ENCODE results near the gene AMOTL1. TPM values are rescaled to one million over a fixed set of nuclear protein-coding genes. Genes with fewer than 3 reads are reported as not detected.
"Not testable (repeated sequence)": the region's sequence is repeated elsewhere in the genome, so short reads cannot be mapped to it uniquely, and the experiment has no call there.

Gene AMOTL1
- total RNA-seq, 1 donor from 2014 or later = 45.8 TPM

- H3K4me1 Mint-ChIP-seq (ENCODE audit: low read depth) = peaks cover 14% of the 10 kb centered on the region
- no peaks in the 10 kb centered on the region for H3K27me3 Mint-ChIP-seq
- DNase-seq (ENCODE audit: low spot score, unreplicated experiment) = no peak
- peaks cover 36% of the 10 kb centered on the region for H3K36me3 Mint-ChIP-seq (ENCODE audit: insufficient read depth)
- no peak for TF ChIP-seq CTCF (IDR thresholded peaks at IDR 0.05; ENCODE audit: unreplicated experiment)
- H3K9me3 Mint-ChIP-seq (ENCODE audit: low read depth) = peaks cover 12% of the 10 kb centered on the region
- H3K4me3 Mint-ChIP-seq (ENCODE audit: low read depth) = no peak overlapping the region
- H3K27ac Mint-ChIP-seq = no peak overlapping the region
These were observed 41.1 kb downstream of the AMOTL1 start for GRCh38 chr11:94809251-94809650.

GRCh38 chr11:94812724-94813720, 44.9 kb downstream of the AMOTL1 start:
- H3K4me3 Mint-ChIP-seq (ENCODE audit: low read depth) = not testable (repeated sequence)
- H3K9me3 Mint-ChIP-seq (ENCODE audit: low read depth) = peaks cover 24% of the 10 kb centered on the region

GRCh38 chr11:94814272-94814976, 46.3 kb downstream of the AMOTL1 start:
- Mint-ChIP-seq H3K27ac (no peak overlapping the region), H3K27me3 (no peaks in the 10 kb centered on the region), H3K4me1 (ENCODE audit: low read depth) (no peaks in the 10 kb centered on the region), H3K36me3 (ENCODE audit: insufficient read depth) (peaks cover 58% of the 10 kb centered on the region), H3K4me3 (ENCODE audit: low read depth) (no peak overlapping the region), H3K9me3 (ENCODE audit: low read depth) (peaks cover 24% of the 10 kb centered on the region)
- no peak for DNase-seq (ENCODE audit: low spot score, unreplicated experiment)
- no peak for TF ChIP-seq CTCF (IDR thresholded peaks at IDR 0.05; ENCODE audit: unreplicated experiment)

More at GRCh38 chr11:94812724-94813720, 44.9 kb downstream of the AMOTL1 start:
- peaks cover 50% of the 10 kb centered on the region for H3K36me3 Mint-ChIP-seq (ENCODE audit: insufficient read depth)
- H3K4me1 Mint-ChIP-seq (ENCODE audit: low read depth); H3K27me3 Mint-ChIP-seq; DNase-seq (ENCODE audit: low spot score, unreplicated experiment); H3K27ac Mint-ChIP-seq: not testable (repeated sequence)

- peak overlapping the region; percentile 24 for H3K27ac Mint-ChIP-seq
- peaks cover 60% of the 10 kb centered on the region for H3K36me3 Mint-ChIP-seq (ENCODE audit: insufficient read depth)
- H3K27me3 Mint-ChIP-seq = no peaks in the 10 kb centered on the region
- peaks cover 24% of the 10 kb centered on the region for H3K9me3 Mint-ChIP-seq (ENCODE audit: low read depth)
- H3K4me1 Mint-ChIP-seq (ENCODE audit: low read depth) = no peaks in the 10 kb centered on the region
- no peak for DNase-seq (ENCODE audit: low spot score, unreplicated experiment)
- TF ChIP-seq CTCF (IDR thresholded peaks at IDR 0.05; ENCODE audit: unreplicated experiment) = no peak
- H3K4me3 Mint-ChIP-seq (ENCODE audit: low read depth) = no peak overlapping the region
These were observed 47.7 kb downstream of the AMOTL1 start for GRCh38 chr11:94815705-94816344.

- Mint-ChIP-seq H3K36me3 (ENCODE audit: insufficient read depth) (peaks cover 56% of the 10 kb centered on the region), H3K9me3 (ENCODE audit: low read depth) (peaks cover 7% of the 10 kb centered on the region), H3K4me3 (ENCODE audit: low read depth) (no peak overlapping the region), H3K27ac (no peak overlapping the region), H3K4me1 (ENCODE audit: low read depth) (no peaks in the 10 kb centered on the region), H3K27me3 (no peaks in the 10 kb centered on the region)
- no peak for TF ChIP-seq CTCF (IDR thresholded peaks at IDR 0.05; ENCODE audit: unreplicated experiment)
- DNase-seq (ENCODE audit: low spot score, unreplicated experiment) = no peak
These were observed 52.3 kb downstream of the AMOTL1 start for GRCh38 chr11:94820480-94820879.
